GM12878 (cell line): ENCODE measurements around the gene FAM193B. TPM values are rescaled to one million over a fixed set of nuclear protein-coding genes. Genes with fewer than 3 reads are reported as not detected.

Source experiments
- BHLHE40 ChIP-seq, 2 experiments: fragments of 450-650 bp in 1 of 2; IDR thresholded peaks; 2 replicates each; pipeline ENCODE4 v1.6.1; 2011 to 2017; ENCODE audit warnings: low read depth in 2 of 2, borderline replicate concordance in 1 of 2, improper control_type of control experiment in 1 of 2, low read length in 1 of 2, mild to moderate bottlenecking in 1 of 2
- BMI1 ChIP-seq: fragments of 450-650 bp; IDR thresholded peaks from 2 replicates; pipeline ENCODE4 v1.6.1; 2016; ENCODE audit warnings: mild to moderate bottlenecking, moderate library complexity, borderline replicate concordance
- DPF2 ChIP-seq: fragments of 450-650 bp; IDR thresholded peaks from 2 replicates; pipeline ENCODE4 v1.6.1; 2017; ENCODE audit warnings: mild to moderate bottlenecking
- FOXK2 ChIP-seq: fragments of 450-650 bp; IDR thresholded peaks from 2 replicates; pipeline ENCODE4 v1.6.1; 2017; ENCODE audit warnings: mild to moderate bottlenecking, moderate library complexity
- FOXM1 ChIP-seq: IDR thresholded peaks from 2 replicates; pipeline ENCODE4 v1.6.1; 2012; ENCODE audit warnings: low read depth, mild to moderate bottlenecking, inconsistent platforms, low read length, moderate library complexity
- IKZF1 ChIP-seq: fragments of 450-650 bp; conservative IDR thresholded peaks from 2 replicates; pipeline ENCODE4 v1.6.1; 2017; ENCODE audit warnings: antibody characterized with exemption, mild to moderate bottlenecking
- IKZF2 ChIP-seq, 2 experiments: fragments of 450-650 bp; IDR thresholded peaks; 2 replicates each; pipeline ENCODE4 v1.6.1; 2017; ENCODE audit warnings: mild to moderate bottlenecking in 2 of 2, moderate library complexity in 2 of 2
- LARP7 ChIP-seq: fragments of 450-650 bp; IDR thresholded peaks from 2 replicates; pipeline ENCODE4 v1.6.1; 2017; ENCODE audit warnings: mild to moderate bottlenecking
- MXI1 ChIP-seq: fragments of 150-350 bp; IDR thresholded peaks from 2 replicates; pipeline ENCODE4 v1.6.1; 2011; ENCODE audit warnings: low read depth, mild to moderate bottlenecking, inconsistent platforms, low read length, improper control_type of control experiment
- NBN ChIP-seq: fragments of 450-650 bp; IDR thresholded peaks from 2 replicates; pipeline ENCODE4 v1.6.1; 2016
- POLR2AphosphoS2 ChIP-seq: IDR thresholded peaks from 2 replicates; pipeline ENCODE4 v1.6.1; 2011; ENCODE audit warnings: low read depth, mild to moderate bottlenecking, low read length, improper control_type of control experiment, moderate library complexity
- RB1 ChIP-seq: fragments of 450-650 bp; formaldehyde crosslinking; IDR thresholded peaks from 2 replicates; pipeline ENCODE4 v1.6.1; 2017; ENCODE audit warnings: mild to moderate bottlenecking, borderline replicate concordance
- SP1 ChIP-seq: IDR thresholded peaks from one replicate; pipeline ENCODE4 v1.6.1; 2011; ENCODE audit warnings: low read depth, low read length
- SPI1 ChIP-seq: IDR thresholded peaks from 2 replicates; pipeline ENCODE4 v1.6.1; 2011; ENCODE audit warnings: low read depth, mild to moderate bottlenecking, low read length, moderate library complexity, borderline replicate concordance; ENCODE audit not compliant: insufficient read depth
- TCF7 ChIP-seq: IDR thresholded peaks from 2 replicates; pipeline ENCODE4 v1.6.1; 2014; ENCODE audit warnings: antibody characterized with exemption, borderline replicate concordance
- polyA plus RNA-seq, 11 experiments: library from polyadenylated mRNA; depleted of rRNA in 4 of 11; unstranded in 6 of 11; stranded (reverse) in 5 of 11; fragments of >200 nt; fragmentation: Nextera tagmentation in 4 of 11; fragmentation: Illumina TruSeq in 1 of 11; extraction: Ambion mirVana in 4 of 11; extraction: Trizol in 1 of 11; gene quantifications; 1 replicate in 1 of 11; 2 replicates in 10 of 11; pipeline versions ENCODE4 v1.2.1 to v1.2.3, GENCODE V29; 2011 to 2016; ENCODE audit warnings: inconsistent platforms in 2 of 11, missing spikeins in 2 of 11, low read depth in 1 of 11
- total RNA-seq, 4 experiments: library from RNA; depleted of rRNA in 3 of 4; stranded (reverse); fragments of >200 nt in 3 of 4; fragmentation: Illumina TruSeq in 1 of 4; extraction: Trizol in 1 of 4; gene quantifications; 2 replicates each; pipeline versions ENCODE4 v1.2.1 to v1.2.3, GENCODE V29; 2013 to 2021
- TF ChIP-seq, protein P1 (sequence below): fragments of 450-650 bp; formaldehyde crosslinking; IDR thresholded peaks from 2 replicates; pipeline ENCODE4 v1.4.0; 2022; ENCODE audit warnings: mild to moderate bottlenecking, moderate library complexity
- TF ChIP-seq, protein P2 (sequence below): fragments of 450-650 bp; IDR thresholded peaks from 2 replicates; pipeline ENCODE4 v1.6.1; 2017; ENCODE audit warnings: mild to moderate bottlenecking, moderate library complexity
- TF ChIP-seq, protein P3 (sequence below): IDR thresholded peaks from 2 replicates; pipeline ENCODE4 v1.6.1; 2011; ENCODE audit warnings: borderline replicate concordance, low read depth, mild to moderate bottlenecking, moderate library complexity, mixed read lengths, low read length; ENCODE audit not compliant: insufficient read depth; ENCODE audit errors: extremely low read length
- TF ChIP-seq, protein P4 (sequence below): fragments of 450-650 bp; IDR thresholded peaks from 2 replicates; pipeline ENCODE4 v1.6.1; 2018; ENCODE audit warnings: mild to moderate bottlenecking, low read depth, moderate library complexity; ENCODE audit not compliant: partially characterized antibody

Gene FAM193B
- total and polyA plus RNA-seq, 10 of the 15 experiments (the other 5 are each of a cell fraction or from before 2014, with no cell fraction given): 3.3 to 47.0 (median 25.1) TPM

GRCh38 chr5:177501874-177502678 lies 52.3 kb downstream of the FAM193B start (continued):
- TF ChIP-seq, protein P1, sequence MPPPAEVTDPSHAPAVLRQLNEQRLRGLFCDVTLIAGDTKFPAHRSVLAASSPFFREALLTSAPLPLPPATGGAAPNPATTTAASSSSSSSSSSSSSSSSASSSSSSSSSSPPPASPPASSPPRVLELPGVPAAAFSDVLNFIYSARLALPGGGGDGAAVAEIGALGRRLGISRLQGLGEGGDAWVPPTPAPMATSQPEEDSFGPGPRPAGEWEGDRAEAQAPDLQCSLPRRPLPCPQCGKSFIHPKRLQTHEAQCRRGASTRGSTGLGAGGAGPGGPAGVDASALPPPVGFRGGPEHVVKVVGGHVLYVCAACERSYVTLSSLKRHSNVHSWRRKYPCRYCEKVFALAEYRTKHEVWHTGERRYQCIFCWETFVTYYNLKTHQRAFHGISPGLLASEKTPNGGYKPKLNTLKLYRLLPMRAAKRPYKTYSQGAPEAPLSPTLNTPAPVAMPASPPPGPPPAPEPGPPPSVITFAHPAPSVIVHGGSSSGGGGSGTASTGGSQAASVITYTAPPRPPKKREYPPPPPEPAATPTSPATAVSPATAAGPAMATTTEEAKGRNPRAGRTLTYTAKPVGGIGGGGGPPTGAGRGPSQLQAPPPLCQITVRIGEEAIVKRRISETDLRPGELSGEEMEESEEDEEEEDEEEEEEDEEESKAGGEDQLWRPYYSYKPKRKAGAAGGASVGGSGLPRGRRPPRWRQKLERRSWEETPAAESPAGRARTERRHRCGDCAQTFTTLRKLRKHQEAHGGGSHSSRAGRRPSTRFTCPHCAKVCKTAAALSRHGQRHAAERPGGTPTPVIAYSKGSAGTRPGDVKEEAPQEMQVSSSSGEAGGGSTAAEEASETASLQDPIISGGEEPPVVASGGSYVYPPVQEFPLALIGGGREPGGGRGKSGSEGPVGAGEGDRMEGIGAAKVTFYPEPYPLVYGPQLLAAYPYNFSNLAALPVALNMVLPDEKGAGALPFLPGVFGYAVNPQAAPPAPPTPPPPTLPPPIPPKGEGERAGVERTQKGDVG: no peak
- TF ChIP-seq DPF2: peak; percentile 96
- peak; percentile 99 for TF ChIP-seq IKZF2 (IDR thresholded peaks at IDR 0.05)
- TF ChIP-seq MXI1: peak; percentile 68
- TF ChIP-seq POLR2AphosphoS2: 0 out of 2 replicates have a peak, but pooled peaks have one; percentile 60
- TF ChIP-seq BMI1: peak; percentile 87; the same call in 1 of the 2 replicates
- TF ChIP-seq LARP7: no peak; the same call in 1 of the 2 replicates
- TF ChIP-seq, protein P2, sequence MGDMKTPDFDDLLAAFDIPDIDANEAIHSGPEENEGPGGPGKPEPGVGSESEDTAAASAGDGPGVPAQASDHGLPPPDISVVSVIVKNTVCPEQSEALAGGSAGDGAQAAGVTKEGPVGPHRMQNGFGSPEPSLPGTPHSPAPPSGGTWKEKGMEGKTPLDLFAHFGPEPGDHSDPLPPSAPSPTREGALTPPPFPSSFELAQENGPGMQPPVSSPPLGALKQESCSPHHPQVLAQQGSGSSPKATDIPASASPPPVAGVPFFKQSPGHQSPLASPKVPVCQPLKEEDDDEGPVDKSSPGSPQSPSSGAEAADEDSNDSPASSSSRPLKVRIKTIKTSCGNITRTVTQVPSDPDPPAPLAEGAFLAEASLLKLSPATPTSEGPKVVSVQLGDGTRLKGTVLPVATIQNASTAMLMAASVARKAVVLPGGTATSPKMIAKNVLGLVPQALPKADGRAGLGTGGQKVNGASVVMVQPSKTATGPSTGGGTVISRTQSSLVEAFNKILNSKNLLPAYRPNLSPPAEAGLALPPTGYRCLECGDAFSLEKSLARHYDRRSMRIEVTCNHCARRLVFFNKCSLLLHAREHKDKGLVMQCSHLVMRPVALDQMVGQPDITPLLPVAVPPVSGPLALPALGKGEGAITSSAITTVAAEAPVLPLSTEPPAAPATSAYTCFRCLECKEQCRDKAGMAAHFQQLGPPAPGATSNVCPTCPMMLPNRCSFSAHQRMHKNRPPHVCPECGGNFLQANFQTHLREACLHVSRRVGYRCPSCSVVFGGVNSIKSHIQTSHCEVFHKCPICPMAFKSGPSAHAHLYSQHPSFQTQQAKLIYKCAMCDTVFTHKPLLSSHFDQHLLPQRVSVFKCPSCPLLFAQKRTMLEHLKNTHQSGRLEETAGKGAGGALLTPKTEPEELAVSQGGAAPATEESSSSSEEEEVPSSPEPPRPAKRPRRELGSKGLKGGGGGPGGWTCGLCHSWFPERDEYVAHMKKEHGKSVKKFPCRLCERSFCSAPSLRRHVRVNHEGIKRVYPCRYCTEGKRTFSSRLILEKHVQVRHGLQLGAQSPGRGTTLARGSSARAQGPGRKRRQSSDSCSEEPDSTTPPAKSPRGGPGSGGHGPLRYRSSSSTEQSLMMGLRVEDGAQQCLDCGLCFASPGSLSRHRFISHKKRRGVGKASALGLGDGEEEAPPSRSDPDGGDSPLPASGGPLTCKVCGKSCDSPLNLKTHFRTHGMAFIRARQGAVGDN: peak; percentile 32
- TF ChIP-seq, protein P3, sequence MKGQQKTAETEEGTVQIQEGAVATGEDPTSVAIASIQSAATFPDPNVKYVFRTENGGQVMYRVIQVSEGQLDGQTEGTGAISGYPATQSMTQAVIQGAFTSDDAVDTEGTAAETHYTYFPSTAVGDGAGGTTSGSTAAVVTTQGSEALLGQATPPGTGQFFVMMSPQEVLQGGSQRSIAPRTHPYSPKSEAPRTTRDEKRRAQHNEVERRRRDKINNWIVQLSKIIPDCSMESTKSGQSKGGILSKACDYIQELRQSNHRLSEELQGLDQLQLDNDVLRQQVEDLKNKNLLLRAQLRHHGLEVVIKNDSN: no peak
- peak; percentile 86 for TF ChIP-seq FOXK2
- TF ChIP-seq IKZF1: peak; percentile 97
- TF ChIP-seq, protein P4, sequence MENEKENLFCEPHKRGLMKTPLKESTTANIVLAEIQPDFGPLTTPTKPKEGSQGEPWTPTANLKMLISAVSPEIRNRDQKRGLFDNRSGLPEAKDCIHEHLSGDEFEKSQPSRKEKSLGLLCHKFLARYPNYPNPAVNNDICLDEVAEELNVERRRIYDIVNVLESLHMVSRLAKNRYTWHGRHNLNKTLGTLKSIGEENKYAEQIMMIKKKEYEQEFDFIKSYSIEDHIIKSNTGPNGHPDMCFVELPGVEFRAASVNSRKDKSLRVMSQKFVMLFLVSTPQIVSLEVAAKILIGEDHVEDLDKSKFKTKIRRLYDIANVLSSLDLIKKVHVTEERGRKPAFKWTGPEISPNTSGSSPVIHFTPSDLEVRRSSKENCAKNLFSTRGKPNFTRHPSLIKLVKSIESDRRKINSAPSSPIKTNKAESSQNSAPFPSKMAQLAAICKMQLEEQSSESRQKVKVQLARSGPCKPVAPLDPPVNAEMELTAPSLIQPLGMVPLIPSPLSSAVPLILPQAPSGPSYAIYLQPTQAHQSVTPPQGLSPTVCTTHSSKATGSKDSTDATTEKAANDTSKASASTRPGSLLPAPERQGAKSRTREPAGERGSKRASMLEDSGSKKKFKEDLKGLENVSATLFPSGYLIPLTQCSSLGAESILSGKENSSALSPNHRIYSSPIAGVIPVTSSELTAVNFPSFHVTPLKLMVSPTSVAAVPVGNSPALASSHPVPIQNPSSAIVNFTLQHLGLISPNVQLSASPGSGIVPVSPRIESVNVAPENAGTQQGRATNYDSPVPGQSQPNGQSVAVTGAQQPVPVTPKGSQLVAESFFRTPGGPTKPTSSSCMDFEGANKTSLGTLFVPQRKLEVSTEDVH: no peak
- peak; percentile 51 to 82; a peak in 3 of 4 replicates for TF ChIP-seq BHLHE40 (IDR thresholded peaks at IDR 0.05; ENCODE audit: borderline replicate concordance in 1 of 2, low read depth in 2 of 2, low read length in 1 of 2)
- TF ChIP-seq FOXM1: no peak
- no peak for TF ChIP-seq TCF7
- TF ChIP-seq RB1: no peak
- peak; percentile 50 for TF ChIP-seq SP1
- TF ChIP-seq SPI1: peak; percentile 92
- peak; percentile 99 for TF ChIP-seq NBN
